Measurements from ENCODE around the gene CEP72. TPM values are rescaled to one million over a fixed set of nuclear protein-coding genes. Genes with fewer than 3 reads are reported as not detected.
A peak's percentile ranks its signal among the peaks of the same experiment; 100 is the strongest.

CEP72 gene
- total RNA-seq, 2 donors from 2014 or later = 35.6 to 36.5 TPM

GRCh38 chr5:573206-573605, 38.9 kb upstream of the CEP72 start:
- no peak for DNase-seq
- no peak overlapping the region for H3K4me3 ChIP-seq (ENCODE audit: low read length)
- H3K9ac ChIP-seq (ENCODE audit: extremely low read depth, low read length, poor library complexity, severe bottlenecking) = no peak overlapping the region
- Mint-ChIP-seq H3K36me3 (ENCODE audit: low read depth) (no peaks in the 10 kb centered on the region), H3K27ac (no peak overlapping the region), H3K27me3 (ENCODE audit: insufficient read depth) (peaks cover 36% of the 10 kb centered on the region), H3K9me3 (peaks cover 26% of the 10 kb centered on the region), H3K4me3 (no peak overlapping the region), H3K4me1 (peaks cover 4% of the 10 kb centered on the region)
- no peak overlapping the region for H3K27ac ChIP-seq (ENCODE audit: low read depth, low read length)
- no peaks in the 10 kb centered on the region for H3K27me3 ChIP-seq (ENCODE audit: control insufficient read depth, insufficient read depth, low read length, poor library complexity, severe bottlenecking)
- H3K36me3 ChIP-seq (ENCODE audit: control insufficient read depth, insufficient read depth, low read length) = no peaks in the 10 kb centered on the region
- peaks cover 18% of the 10 kb centered on the region for H3K9me3 ChIP-seq (ENCODE audit: control insufficient read depth, low read length)
- H3K4me1 ChIP-seq (ENCODE audit: control insufficient read depth, insufficient read depth, low read length) = no peaks in the 10 kb centered on the region
- 91 to 93% methylated on average over 12 of the region's 12 CpGs for WGBS, 2 experiments (ENCODE audit: insufficient coverage in 1 of 2, insufficient read length in 1 of 2)
- no peak for TF ChIP-seq CTCF (conservative IDR thresholded peaks at IDR 0.05)

- H3K4me3 Mint-ChIP-seq = no peak overlapping the region
- peaks cover 27% of the 10 kb centered on the region for H3K9me3 Mint-ChIP-seq
- WGBS, 2 experiments (ENCODE audit: insufficient coverage in 1 of 2, insufficient read length in 1 of 2) = 86 to 91% methylated on average over 9 to 16 of the region's 16 CpGs
Observed at GRCh38 chr5:573976-574375, 38.2 kb upstream of the CEP72 start.

GRCh38 chr5:574906-575305, 37.2 kb upstream of the CEP72 start:
- no peaks in the 10 kb centered on the region for H3K27me3 ChIP-seq (ENCODE audit: control insufficient read depth, insufficient read depth, low read length, poor library complexity, severe bottlenecking)
- no peak for DNase-seq
- no peak for TF ChIP-seq CTCF (conservative IDR thresholded peaks at IDR 0.05)
- H3K4me3 ChIP-seq (ENCODE audit: low read length) = no peak overlapping the region
- H3K27ac ChIP-seq (ENCODE audit: low read depth, low read length) = no peak overlapping the region
- Mint-ChIP-seq H3K27me3 (ENCODE audit: insufficient read depth) (peaks cover 45% of the 10 kb centered on the region), H3K4me1 (peaks cover 7% of the 10 kb centered on the region), H3K9me3 (peaks cover 27% of the 10 kb centered on the region), H3K36me3 (ENCODE audit: low read depth) (no peaks in the 10 kb centered on the region), H3K4me3 (no peak overlapping the region), H3K27ac (no peak overlapping the region)
- H3K36me3 ChIP-seq (ENCODE audit: control insufficient read depth, insufficient read depth, low read length) = no peaks in the 10 kb centered on the region
- WGBS, 2 experiments (ENCODE audit: insufficient coverage in 1 of 2, insufficient read length in 1 of 2) = 90 to 91% methylated on average over 10 to 16 of the region's 16 CpGs
- H3K9ac ChIP-seq (ENCODE audit: extremely low read depth, low read length, poor library complexity, severe bottlenecking) = no peak overlapping the region
- peaks cover 18% of the 10 kb centered on the region for H3K9me3 ChIP-seq (ENCODE audit: control insufficient read depth, low read length)
- no peaks in the 10 kb centered on the region for H3K4me1 ChIP-seq (ENCODE audit: control insufficient read depth, insufficient read depth, low read length)

More at GRCh38 chr5:573976-574375, 38.2 kb upstream of the CEP72 start:
- Histone ChIP-seq H3K4me1 (ENCODE audit: control insufficient read depth, insufficient read depth, low read length) (no peaks in the 10 kb centered on the region), H3K36me3 (ENCODE audit: control insufficient read depth, insufficient read depth, low read length) (no peaks in the 10 kb centered on the region), H3K9ac (ENCODE audit: extremely low read depth, low read length, poor library complexity, severe bottlenecking) (no peak overlapping the region), H3K9me3 (ENCODE audit: control insufficient read depth, low read length) (peaks cover 18% of the 10 kb centered on the region), H3K27ac (ENCODE audit: low read depth, low read length) (no peak overlapping the region), H3K27me3 (ENCODE audit: control insufficient read depth, insufficient read depth, low read length, poor library complexity, severe bottlenecking) (no peaks in the 10 kb centered on the region), H3K4me3 (ENCODE audit: low read length) (no peak overlapping the region)
- H3K27me3 Mint-ChIP-seq (ENCODE audit: insufficient read depth) = peaks cover 38% of the 10 kb centered on the region
- peak; percentile 32 for DNase-seq
- H3K27ac Mint-ChIP-seq = no peak overlapping the region
- no peaks in the 10 kb centered on the region for H3K36me3 Mint-ChIP-seq (ENCODE audit: low read depth)
- peaks cover 4% of the 10 kb centered on the region for H3K4me1 Mint-ChIP-seq
- no peak for TF ChIP-seq CTCF (conservative IDR thresholded peaks at IDR 0.05)

Measured in endodermal cell (in vitro differentiated cells).